MM.1S (cell line): Measurements from ENCODE around the gene ANKZF1.

Experiments used
- EZH2 ChIP-seq: fragments of 300-600 bp; sonication (generic); optimal IDR thresholded peaks from 2 replicates; pipeline ENCODE3; 2017; ENCODE audit warnings: low read depth, mild to moderate bottlenecking, antibody characterized with exemption, low read length, mixed read lengths
- TF ChIP-seq, protein P1 (sequence below): fragments of 300-600 bp; sonication (generic); IDR thresholded peaks from 2 replicates; pipeline ENCODE4 v1.5.1; 2016; ENCODE audit warnings: antibody characterized with exemption, low read length, mixed read lengths

DNA sequence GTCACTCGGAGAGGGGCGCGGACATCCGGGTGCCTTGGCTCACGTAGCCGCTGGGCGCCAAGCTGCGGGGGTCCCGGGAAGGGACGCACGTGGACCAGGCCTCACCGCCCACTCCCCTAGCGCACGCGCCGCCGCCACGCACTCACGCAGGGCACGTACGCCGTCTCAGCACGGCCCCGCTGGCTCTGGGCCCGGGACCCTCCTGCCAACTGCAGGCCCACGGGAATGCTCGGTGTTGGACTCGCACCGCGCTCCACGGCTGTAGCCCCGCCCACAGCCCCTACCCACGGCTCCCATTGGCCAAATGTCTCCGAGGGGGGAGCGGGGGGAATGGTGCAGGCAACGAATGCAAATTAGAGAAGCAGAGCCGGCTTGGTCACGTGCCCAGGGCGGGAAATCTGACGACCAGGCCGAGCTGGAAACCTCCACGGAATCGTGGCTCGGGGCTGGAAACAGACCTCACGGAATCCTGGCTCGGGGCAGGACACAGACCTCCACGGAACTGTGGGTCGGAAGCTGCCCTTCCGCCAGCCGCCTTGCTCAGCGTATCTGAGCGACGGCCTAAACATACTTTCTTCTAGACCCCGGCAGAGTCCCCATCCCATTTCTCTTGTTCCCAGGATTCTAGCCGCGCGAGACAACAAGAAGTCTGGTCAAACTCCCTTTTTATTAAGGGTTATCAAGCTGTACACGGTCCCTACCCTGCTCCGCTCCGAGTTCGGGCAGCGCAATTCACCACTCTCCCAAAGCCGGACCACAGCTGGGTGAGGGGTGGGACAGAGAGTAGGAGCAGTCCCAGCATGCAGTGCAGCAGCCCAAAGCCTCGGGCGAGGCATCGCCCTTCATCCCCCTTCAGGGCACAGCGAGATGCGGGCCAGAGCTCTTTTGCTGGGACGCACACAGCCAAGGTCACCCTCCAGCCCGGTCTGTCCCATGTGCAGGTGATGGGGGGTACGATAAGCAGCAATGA lies 10.6 kb upstream of the ANKZF1 start, which contains the start of gene ABCB6:
- TF ChIP-seq, protein P1, sequence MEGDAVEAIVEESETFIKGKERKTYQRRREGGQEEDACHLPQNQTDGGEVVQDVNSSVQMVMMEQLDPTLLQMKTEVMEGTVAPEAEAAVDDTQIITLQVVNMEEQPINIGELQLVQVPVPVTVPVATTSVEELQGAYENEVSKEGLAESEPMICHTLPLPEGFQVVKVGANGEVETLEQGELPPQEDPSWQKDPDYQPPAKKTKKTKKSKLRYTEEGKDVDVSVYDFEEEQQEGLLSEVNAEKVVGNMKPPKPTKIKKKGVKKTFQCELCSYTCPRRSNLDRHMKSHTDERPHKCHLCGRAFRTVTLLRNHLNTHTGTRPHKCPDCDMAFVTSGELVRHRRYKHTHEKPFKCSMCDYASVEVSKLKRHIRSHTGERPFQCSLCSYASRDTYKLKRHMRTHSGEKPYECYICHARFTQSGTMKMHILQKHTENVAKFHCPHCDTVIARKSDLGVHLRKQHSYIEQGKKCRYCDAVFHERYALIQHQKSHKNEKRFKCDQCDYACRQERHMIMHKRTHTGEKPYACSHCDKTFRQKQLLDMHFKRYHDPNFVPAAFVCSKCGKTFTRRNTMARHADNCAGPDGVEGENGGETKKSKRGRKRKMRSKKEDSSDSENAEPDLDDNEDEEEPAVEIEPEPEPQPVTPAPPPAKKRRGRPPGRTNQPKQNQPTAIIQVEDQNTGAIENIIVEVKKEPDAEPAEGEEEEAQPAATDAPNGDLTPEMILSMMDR = no peak
- no peak for TF ChIP-seq EZH2
